ENCODE results near the gene ZMIZ1.

The ZMIZ1 gene

DNA sequence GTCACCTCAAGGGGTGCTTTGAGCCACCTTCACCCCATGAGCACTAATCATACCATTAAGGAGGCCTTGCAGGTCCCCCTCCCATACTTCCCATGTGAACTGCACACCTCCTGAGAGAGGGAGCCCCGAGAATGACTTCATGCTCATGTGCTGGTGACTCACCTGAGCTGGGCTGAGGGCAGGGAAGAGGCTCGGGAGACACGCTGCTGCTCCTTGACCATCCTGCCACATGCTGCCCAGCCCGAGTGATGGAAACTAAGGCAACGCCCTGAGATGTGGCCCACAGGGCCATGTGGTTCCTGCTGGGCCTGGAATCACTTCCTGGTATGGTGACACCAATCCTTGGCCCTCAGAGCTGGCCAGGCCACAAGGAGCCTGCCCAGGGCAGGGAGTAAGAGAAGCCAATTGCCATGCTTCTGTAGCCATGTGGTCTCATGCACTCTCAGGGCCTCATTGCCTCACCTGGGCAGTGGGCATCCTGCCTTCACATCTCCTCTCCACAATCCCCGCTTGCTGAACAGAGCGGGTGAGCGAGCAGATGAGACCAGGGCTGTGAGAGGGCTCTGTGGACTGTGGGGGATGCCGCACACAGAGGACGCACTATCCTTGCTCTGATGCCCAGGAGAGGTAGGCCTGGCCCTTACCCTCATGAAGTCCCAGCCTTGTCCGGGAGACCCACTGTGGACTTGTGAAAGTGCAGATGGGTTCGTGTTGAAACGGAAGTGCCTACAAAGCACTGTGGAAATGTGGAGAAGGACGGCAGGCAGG is 260.2 kb downstream of the ZMIZ1 start (continued):
- TF ChIP-seq, protein P1, sequence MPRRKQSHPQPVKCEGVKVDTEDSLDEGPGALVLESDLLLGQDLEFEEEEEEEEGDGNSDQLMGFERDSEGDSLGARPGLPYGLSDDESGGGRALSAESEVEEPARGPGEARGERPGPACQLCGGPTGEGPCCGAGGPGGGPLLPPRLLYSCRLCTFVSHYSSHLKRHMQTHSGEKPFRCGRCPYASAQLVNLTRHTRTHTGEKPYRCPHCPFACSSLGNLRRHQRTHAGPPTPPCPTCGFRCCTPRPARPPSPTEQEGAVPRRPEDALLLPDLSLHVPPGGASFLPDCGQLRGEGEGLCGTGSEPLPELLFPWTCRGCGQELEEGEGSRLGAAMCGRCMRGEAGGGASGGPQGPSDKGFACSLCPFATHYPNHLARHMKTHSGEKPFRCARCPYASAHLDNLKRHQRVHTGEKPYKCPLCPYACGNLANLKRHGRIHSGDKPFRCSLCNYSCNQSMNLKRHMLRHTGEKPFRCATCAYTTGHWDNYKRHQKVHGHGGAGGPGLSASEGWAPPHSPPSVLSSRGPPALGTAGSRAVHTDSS (tag by site-specific recombination; IDR thresholded peaks at IDR 0.05): no peak
- TF ChIP-seq ZNF140 (tag by site-specific recombination; IDR thresholded peaks at IDR 0.05) (no peak), ZIC2 (tag by site-specific recombination; IDR thresholded peaks at IDR 0.05) (no peak), ZNF394 (tag by site-specific recombination; IDR thresholded peaks at IDR 0.05; ENCODE audit: borderline replicate concordance) (peak; percentile 58; the same call in 1 of the 2 replicates), ZNF701 (tag by site-specific recombination; IDR thresholded peaks at IDR 0.05) (no peak), SP3 (tag by site-specific recombination; IDR thresholded peaks at IDR 0.05) (peak; percentile 32), ZNF664 (tag by site-specific recombination; IDR thresholded peaks at IDR 0.05) (no peak), ZNF114 (tag by site-specific recombination; IDR thresholded peaks at IDR 0.05) (no peak), ZNF621 (tag by site-specific recombination; IDR thresholded peaks at IDR 0.05) (no peak), GLI4 (tag by site-specific recombination; IDR thresholded peaks at IDR 0.05) (no peak), ZXDB (tag by site-specific recombination; IDR thresholded peaks at IDR 0.05) (no peak), ZNF747 (tag by site-specific recombination; IDR thresholded peaks at IDR 0.05) (no peak), ZEB2 (tag by site-specific recombination; IDR thresholded peaks at IDR 0.05) (no peak), RBAK (tag by site-specific recombination; IDR thresholded peaks at IDR 0.05) (no peak), ZFP37 (tag by site-specific recombination; IDR thresholded peaks at IDR 0.05) (peak; percentile 62; the same call in 1 of the 2 replicates), ZBTB7A (tag by site-specific recombination; IDR thresholded peaks at IDR 0.05; ENCODE audit: low read depth) (no peak), ZNF366 (tag by site-specific recombination; conservative IDR thresholded peaks at IDR 0.05) (peak; percentile 98)
- TF ChIP-seq, protein P2, sequence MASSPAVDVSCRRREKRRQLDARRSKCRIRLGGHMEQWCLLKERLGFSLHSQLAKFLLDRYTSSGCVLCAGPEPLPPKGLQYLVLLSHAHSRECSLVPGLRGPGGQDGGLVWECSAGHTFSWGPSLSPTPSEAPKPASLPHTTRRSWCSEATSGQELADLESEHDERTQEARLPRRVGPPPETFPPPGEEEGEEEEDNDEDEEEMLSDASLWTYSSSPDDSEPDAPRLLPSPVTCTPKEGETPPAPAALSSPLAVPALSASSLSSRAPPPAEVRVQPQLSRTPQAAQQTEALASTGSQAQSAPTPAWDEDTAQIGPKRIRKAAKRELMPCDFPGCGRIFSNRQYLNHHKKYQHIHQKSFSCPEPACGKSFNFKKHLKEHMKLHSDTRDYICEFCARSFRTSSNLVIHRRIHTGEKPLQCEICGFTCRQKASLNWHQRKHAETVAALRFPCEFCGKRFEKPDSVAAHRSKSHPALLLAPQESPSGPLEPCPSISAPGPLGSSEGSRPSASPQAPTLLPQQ (tag by site-specific recombination; IDR thresholded peaks at IDR 0.05): peak; percentile 51; the same call in 1 of the 2 replicates
- TF ChIP-seq, protein P3, sequence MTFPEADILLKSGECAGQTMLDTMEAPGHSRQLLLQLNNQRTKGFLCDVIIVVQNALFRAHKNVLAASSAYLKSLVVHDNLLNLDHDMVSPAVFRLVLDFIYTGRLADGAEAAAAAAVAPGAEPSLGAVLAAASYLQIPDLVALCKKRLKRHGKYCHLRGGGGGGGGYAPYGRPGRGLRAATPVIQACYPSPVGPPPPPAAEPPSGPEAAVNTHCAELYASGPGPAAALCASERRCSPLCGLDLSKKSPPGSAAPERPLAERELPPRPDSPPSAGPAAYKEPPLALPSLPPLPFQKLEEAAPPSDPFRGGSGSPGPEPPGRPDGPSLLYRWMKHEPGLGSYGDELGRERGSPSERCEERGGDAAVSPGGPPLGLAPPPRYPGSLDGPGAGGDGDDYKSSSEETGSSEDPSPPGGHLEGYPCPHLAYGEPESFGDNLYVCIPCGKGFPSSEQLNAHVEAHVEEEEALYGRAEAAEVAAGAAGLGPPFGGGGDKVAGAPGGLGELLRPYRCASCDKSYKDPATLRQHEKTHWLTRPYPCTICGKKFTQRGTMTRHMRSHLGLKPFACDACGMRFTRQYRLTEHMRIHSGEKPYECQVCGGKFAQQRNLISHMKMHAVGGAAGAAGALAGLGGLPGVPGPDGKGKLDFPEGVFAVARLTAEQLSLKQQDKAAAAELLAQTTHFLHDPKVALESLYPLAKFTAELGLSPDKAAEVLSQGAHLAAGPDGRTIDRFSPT (tag by site-specific recombination; IDR thresholded peaks at IDR 0.05): peak; percentile 84
- TF ChIP-seq, protein P4, sequence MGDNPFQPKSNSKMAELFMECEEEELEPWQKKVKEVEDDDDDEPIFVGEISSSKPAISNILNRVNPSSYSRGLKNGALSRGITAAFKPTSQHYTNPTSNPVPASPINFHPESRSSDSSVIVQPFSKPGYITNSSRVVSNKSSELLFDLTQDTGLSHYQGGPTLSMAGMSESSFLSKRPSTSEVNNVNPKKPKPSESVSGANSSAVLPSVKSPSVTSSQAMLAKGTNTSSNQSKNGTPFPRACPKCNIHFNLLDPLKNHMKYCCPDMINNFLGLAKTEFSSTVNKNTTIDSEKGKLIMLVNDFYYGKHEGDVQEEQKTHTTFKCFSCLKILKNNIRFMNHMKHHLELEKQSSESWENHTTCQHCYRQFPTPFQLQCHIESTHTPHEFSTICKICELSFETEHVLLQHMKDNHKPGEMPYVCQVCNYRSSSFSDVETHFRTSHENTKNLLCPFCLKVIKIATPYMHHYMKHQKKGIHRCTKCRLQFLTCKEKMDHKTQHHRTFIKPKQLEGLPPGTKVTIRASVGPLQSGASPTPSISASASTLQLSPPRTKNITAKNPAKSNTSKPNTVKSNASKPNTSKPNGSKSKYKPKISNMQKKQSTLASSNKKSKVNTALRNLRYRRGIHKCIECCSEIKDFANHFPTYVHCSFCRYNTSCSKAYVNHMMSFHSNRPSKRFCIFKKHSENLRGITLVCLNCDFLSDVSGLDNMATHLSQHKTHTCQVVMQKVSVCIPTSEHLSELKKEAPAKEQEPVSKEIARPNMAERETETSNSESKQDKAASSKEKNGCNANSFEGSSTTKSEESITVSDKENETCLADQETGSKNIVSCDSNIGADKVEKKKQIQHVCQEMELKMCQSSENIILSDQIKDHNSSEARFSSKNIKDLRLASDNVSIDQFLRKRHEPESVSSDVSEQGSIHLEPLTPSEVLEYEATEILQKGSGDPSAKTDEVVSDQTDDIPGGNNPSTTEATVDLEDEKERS (tag by site-specific recombination; IDR thresholded peaks at IDR 0.05): no peak
- TF ChIP-seq, protein P5, sequence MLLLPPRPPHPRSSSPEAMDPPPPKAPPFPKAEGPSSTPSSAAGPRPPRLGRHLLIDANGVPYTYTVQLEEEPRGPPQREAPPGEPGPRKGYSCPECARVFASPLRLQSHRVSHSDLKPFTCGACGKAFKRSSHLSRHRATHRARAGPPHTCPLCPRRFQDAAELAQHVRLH (tag by site-specific recombination; IDR thresholded peaks at IDR 0.05): no peak
- TF ChIP-seq, protein P6, sequence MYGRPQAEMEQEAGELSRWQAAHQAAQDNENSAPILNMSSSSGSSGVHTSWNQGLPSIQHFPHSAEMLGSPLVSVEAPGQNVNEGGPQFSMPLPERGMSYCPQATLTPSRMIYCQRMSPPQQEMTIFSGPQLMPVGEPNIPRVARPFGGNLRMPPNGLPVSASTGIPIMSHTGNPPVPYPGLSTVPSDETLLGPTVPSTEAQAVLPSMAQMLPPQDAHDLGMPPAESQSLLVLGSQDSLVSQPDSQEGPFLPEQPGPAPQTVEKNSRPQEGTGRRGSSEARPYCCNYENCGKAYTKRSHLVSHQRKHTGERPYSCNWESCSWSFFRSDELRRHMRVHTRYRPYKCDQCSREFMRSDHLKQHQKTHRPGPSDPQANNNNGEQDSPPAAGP (tag by site-specific recombination; IDR thresholded peaks at IDR 0.05): peak; percentile 63
- TF ChIP-seq, protein P7, sequence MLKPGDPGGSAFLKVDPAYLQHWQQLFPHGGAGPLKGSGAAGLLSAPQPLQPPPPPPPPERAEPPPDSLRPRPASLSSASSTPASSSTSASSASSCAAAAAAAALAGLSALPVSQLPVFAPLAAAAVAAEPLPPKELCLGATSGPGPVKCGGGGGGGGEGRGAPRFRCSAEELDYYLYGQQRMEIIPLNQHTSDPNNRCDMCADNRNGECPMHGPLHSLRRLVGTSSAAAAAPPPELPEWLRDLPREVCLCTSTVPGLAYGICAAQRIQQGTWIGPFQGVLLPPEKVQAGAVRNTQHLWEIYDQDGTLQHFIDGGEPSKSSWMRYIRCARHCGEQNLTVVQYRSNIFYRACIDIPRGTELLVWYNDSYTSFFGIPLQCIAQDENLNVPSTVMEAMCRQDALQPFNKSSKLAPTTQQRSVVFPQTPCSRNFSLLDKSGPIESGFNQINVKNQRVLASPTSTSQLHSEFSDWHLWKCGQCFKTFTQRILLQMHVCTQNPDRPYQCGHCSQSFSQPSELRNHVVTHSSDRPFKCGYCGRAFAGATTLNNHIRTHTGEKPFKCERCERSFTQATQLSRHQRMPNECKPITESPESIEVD (tag by site-specific recombination; IDR thresholded peaks at IDR 0.05): no peak
- TF ChIP-seq, protein P8, sequence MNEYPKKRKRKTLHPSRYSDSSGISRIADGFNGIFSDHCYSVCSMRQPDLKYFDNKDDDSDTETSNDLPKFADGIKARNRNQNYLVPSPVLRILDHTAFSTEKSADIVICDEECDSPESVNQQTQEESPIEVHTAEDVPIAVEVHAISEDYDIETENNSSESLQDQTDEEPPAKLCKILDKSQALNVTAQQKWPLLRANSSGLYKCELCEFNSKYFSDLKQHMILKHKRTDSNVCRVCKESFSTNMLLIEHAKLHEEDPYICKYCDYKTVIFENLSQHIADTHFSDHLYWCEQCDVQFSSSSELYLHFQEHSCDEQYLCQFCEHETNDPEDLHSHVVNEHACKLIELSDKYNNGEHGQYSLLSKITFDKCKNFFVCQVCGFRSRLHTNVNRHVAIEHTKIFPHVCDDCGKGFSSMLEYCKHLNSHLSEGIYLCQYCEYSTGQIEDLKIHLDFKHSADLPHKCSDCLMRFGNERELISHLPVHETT (tag by site-specific recombination; IDR thresholded peaks at IDR 0.05): no peak

Data from HEK293 (cell line).